GM21447 (cell line): Measurements from ENCODE around the gene PLPPR2.
"Not testable (repeated sequence)": the region's sequence is repeated elsewhere in the genome, so short reads cannot be mapped to it uniquely, and the experiment has no call there.

Source experiments
- ATAC-seq: cut with Tn5 transposase; IDR thresholded peaks from one replicate; pipeline ENCODE4 v1.9.1; 2021; ENCODE audit not compliant: unreplicated experiment

PLPPR2 gene

GRCh38 chr19:11355160-11356073 is at the start of gene PLPPR2:
Gene PLPPR2, plus strand, starts transcription at chr19:11355432. Its CDS starts 2,242 bp downstream, at chr19:11357674.
- no peak for ATAC-seq

GRCh38 chr19:11306337-11306736 is 48.9 kb upstream of the PLPPR2 start:
- ATAC-seq = no peak

- not testable (repeated sequence) for ATAC-seq
Measured at GRCh38 chr19:11320278-11320995, 34.8 kb upstream of the PLPPR2 start.

- ATAC-seq = no peak
Measured at GRCh38 chr19:11321191-11322126, 33.8 kb upstream of the PLPPR2 start.

GRCh38 chr19:11322269-11323024 is 32.8 kb upstream of the PLPPR2 start:
- no peak for ATAC-seq

GRCh38 chr19:11323601-11324078 is 31.6 kb upstream of the PLPPR2 start:
- no peak for ATAC-seq

- ATAC-seq = peak; percentile 60
Measured at GRCh38 chr19:11324079-11324661, 31.1 kb upstream of the PLPPR2 start.

GRCh38 chr19:11324748-11325389 is 30.4 kb upstream of the PLPPR2 start:
- ATAC-seq = no peak

- ATAC-seq = no peak
Measured at GRCh38 chr19:11325544-11325943, 29.7 kb upstream of the PLPPR2 start.

- ATAC-seq = no peak
Measured at GRCh38 chr19:11330127-11330526, 25.1 kb upstream of the PLPPR2 start.

- no peak for ATAC-seq
Measured at GRCh38 chr19:11331502-11331901, 23.7 kb upstream of the PLPPR2 start.

- no peak for ATAC-seq
Measured at GRCh38 chr19:11332822-11333221, 22.4 kb upstream of the PLPPR2 start.

GRCh38 chr19:11333838-11334237 is 21.4 kb upstream of the PLPPR2 start:
- not testable (repeated sequence) for ATAC-seq

- ATAC-seq = no peak
Measured at GRCh38 chr19:11335449-11336146, 19.6 kb upstream of the PLPPR2 start.

- no peak for ATAC-seq
Measured at GRCh38 chr19:11337080-11337479, 18.2 kb upstream of the PLPPR2 start.

GRCh38 chr19:11338121-11338520 is 17.1 kb upstream of the PLPPR2 start:
- ATAC-seq = no peak

- no peak for ATAC-seq
Measured at GRCh38 chr19:11338569-11339253, 16.5 kb upstream of the PLPPR2 start.
